Chondrocyte (in vitro differentiated cells): ENCODE results near the gene RAD51B. TPM values are rescaled to one million over a fixed set of nuclear protein-coding genes. Genes with fewer than 3 reads are reported as not detected.

Source experiments
- DNase-seq: peaks from one replicate; pipeline ENCODE4 v3.0.0; 2021; ENCODE audit warnings: mixed read lengths, low spot score
- H3K27ac Mint-ChIP-seq: one replicate; pipeline ENCODE4 v1.8.0; 2021; ENCODE audit warnings: mild to moderate bottlenecking, moderate library complexity, mixed read lengths; ENCODE audit not compliant: unreplicated experiment
- H3K27me3 Mint-ChIP-seq: 2 replicates; pipeline ENCODE4 v1.8.0; 2021; ENCODE audit warnings: low read depth, mixed read lengths
- H3K36me3 Mint-ChIP-seq: 2 replicates; pipeline ENCODE4 v1.8.0; 2021; ENCODE audit warnings: low read depth, mixed read lengths
- H3K4me1 Mint-ChIP-seq: 2 replicates; pipeline ENCODE4 v1.8.0; 2021; ENCODE audit warnings: low read depth, mild to moderate bottlenecking, mixed read lengths
- H3K4me3 Mint-ChIP-seq: one replicate; pipeline ENCODE4 v1.8.0; 2021; ENCODE audit warnings: mild to moderate bottlenecking, moderate library complexity, mixed read lengths; ENCODE audit not compliant: unreplicated experiment
- H3K9me3 Mint-ChIP-seq: 2 replicates; pipeline ENCODE4 v1.8.0; 2021; ENCODE audit warnings: low read depth, mixed read lengths
- total RNA-seq: library from RNA; stranded (reverse); gene quantifications from 3 replicates; pipeline ENCODE4 v1.2.1, GENCODE V29; 2021
- TF ChIP-seq, protein P1 (sequence below): fragments of 200-600 bp; sonication (generic); IDR thresholded peaks from 2 replicates; pipeline ENCODE4 v1.5.0; 2021; ENCODE audit warnings: antibody characterized with exemption, mild to moderate bottlenecking, moderate library complexity

The RAD51B gene
- total RNA-seq, 1 donor from 2014 or later, result 8.2 TPM

DNA sequence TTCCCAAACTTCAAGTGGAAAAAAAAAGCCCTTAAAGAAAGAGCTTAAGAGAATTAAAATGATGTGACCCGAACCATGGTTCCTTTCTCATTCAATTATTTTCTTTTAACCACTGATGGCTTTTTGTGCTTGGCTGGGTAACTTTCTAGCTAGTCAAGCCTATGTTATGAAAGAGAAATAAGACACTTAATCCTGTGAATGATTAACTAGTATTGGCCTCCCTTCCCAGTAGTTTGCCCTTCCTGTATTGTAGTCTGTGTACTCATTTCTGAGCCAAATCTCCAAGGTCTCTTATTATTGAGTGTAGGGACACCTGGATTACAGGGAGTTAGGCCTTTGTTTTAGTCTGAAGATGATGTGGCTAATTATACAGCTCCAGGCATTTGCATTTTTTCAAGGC, 353.0 kb downstream of the RAD51B start:
- no peaks in the 10 kb centered on the region for H3K9me3 Mint-ChIP-seq
- no peaks in the 10 kb centered on the region for H3K27me3 Mint-ChIP-seq
- H3K4me1 Mint-ChIP-seq, result peaks cover 30% of the 10 kb centered on the region
- H3K4me3 Mint-ChIP-seq, result no peak overlapping the region
- TF ChIP-seq, protein P1, sequence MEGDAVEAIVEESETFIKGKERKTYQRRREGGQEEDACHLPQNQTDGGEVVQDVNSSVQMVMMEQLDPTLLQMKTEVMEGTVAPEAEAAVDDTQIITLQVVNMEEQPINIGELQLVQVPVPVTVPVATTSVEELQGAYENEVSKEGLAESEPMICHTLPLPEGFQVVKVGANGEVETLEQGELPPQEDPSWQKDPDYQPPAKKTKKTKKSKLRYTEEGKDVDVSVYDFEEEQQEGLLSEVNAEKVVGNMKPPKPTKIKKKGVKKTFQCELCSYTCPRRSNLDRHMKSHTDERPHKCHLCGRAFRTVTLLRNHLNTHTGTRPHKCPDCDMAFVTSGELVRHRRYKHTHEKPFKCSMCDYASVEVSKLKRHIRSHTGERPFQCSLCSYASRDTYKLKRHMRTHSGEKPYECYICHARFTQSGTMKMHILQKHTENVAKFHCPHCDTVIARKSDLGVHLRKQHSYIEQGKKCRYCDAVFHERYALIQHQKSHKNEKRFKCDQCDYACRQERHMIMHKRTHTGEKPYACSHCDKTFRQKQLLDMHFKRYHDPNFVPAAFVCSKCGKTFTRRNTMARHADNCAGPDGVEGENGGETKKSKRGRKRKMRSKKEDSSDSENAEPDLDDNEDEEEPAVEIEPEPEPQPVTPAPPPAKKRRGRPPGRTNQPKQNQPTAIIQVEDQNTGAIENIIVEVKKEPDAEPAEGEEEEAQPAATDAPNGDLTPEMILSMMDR, result no peak
- H3K36me3 Mint-ChIP-seq, result no peaks in the 10 kb centered on the region
- no peak for DNase-seq
- H3K27ac Mint-ChIP-seq, result no peak overlapping the region

DNA sequence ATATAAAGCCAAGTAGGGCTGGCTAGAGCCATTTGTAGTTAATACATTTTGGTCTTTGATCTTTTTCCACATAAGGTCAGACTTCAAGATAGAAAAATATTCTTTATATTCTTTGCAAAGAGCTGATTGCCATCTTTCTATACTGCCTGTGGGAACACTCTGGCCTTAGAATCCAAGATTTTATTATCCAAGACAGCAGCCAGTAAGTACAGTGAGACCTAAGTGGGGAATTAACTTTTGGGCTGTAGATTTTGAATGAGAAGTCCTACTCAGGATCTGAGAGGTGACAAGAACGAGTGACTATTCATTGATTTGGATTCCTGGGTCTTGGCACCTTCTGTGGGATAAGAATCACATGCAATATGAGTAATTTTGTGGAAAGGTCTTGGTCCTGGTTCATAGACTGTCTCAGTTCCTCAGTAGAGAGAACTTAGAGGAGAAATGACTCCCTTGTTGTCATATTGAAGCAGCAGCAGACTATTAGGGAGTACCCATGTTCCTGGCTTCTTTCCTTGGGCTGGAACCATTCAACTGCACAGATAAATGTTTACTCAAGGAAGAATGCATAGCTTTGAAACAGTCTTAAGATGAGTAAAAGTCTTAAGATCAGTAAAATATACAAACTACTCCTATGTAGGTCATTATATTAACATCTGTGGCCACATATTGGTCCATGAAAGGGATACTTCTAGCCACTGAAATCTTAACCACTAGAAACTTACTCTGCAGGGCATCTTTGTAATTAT, 353.8 kb downstream of the RAD51B start:
- no peaks in the 10 kb centered on the region for H3K9me3 Mint-ChIP-seq
- no peaks in the 10 kb centered on the region for H3K27me3 Mint-ChIP-seq
- H3K4me3 Mint-ChIP-seq, result no peak overlapping the region
- TF ChIP-seq, protein P1, result no peak
- peaks cover 33% of the 10 kb centered on the region for H3K4me1 Mint-ChIP-seq
- H3K27ac Mint-ChIP-seq, result no peak overlapping the region
- no peaks in the 10 kb centered on the region for H3K36me3 Mint-ChIP-seq
- no peak for DNase-seq

DNA sequence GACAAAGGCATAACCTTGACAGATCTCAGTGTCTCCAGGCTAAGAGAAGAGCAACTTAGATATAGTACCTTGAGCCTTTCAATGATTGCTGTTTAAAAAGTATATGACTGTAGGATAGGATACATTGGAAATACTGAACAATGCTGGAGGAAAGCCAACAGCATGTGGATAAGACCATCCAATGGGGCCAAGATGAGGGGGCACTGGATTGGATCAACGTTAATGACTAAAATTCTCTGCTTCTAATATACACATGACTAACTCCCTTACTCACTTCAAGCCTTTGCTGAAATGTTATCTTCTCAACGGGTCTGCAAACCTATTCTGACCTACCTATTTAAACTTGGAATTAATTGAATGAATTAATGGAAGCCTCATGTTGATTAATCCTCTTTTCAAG, 354.9 kb downstream of the RAD51B start:
- TF ChIP-seq, protein P1, result no peak
- Mint-ChIP-seq H3K27ac (no peak overlapping the region), H3K9me3 (no peaks in the 10 kb centered on the region), H3K4me3 (no peak overlapping the region), H3K4me1 (peaks cover 30% of the 10 kb centered on the region), H3K36me3 (no peaks in the 10 kb centered on the region), H3K27me3 (no peaks in the 10 kb centered on the region)
- DNase-seq, result no peak

DNA sequence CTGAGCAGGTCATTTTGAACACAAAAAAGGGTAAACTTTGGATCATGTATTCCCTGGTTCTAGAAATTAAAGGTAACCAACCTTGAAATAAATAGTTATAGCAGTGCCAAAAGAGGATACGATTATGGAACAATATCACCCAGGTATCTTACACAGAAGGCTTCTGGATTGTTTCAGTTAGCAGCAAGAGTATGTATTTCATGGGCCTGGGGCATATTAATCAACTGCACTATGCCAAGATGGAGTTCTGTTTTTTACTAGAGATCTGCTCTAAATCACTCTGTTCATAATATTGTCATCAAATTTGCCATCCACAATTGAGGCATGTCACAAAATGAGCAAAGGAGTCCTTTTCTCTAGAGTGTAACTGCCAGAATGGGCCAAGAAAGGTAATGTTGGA, 357.1 kb downstream of the RAD51B start:
- H3K27ac Mint-ChIP-seq, result no peak overlapping the region
- no peaks in the 10 kb centered on the region for H3K27me3 Mint-ChIP-seq
- TF ChIP-seq, protein P1, result no peak
- no peak for DNase-seq
- H3K4me1 Mint-ChIP-seq, result peaks cover 41% of the 10 kb centered on the region
- H3K36me3 Mint-ChIP-seq, result no peaks in the 10 kb centered on the region
- no peaks in the 10 kb centered on the region for H3K9me3 Mint-ChIP-seq
- H3K4me3 Mint-ChIP-seq, result no peak overlapping the region

DNA sequence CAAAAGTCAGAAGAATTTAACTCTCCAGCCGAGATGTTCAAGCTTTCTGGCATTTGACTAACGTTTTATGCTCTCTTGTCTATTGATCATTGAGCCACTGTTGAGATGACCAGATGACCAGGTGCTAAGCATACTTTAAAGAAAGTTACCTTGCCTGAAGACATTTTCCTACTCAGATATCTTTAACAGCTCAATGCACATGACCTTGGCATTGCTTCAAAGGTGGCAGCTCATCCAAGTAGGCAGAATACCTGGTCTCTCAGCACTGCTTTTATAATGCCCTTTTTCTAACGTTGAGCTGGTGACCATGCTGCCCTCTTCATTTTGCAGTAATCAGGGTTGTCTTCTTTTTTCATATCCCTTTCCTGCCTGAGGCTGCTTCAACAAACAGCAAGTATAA, 358.1 kb downstream of the RAD51B start:
- H3K9me3 Mint-ChIP-seq, result no peaks in the 10 kb centered on the region
- H3K27ac Mint-ChIP-seq, result no peak overlapping the region
- H3K36me3 Mint-ChIP-seq, result no peaks in the 10 kb centered on the region
- H3K4me1 Mint-ChIP-seq, result peaks cover 41% of the 10 kb centered on the region
- TF ChIP-seq, protein P1, result no peak
- no peaks in the 10 kb centered on the region for H3K27me3 Mint-ChIP-seq
- DNase-seq, result no peak
- no peak overlapping the region for H3K4me3 Mint-ChIP-seq
